Panc1 (cell line): ENCODE results near the gene NPAS3. TPM values are rescaled to one million over a fixed set of nuclear protein-coding genes. Genes with fewer than 3 reads are reported as not detected.

ENCODE experiments used
- ATAC-seq: fragments of 200-7000 bp; cut with Tn5 transposase; 2 replicates; pipeline ENCODE4 v1.9.1; 2020; ENCODE audit warnings: mild to moderate bottlenecking, moderate library complexity
- BruUV-seq: library from RNA; stranded (reverse); fragments of 400-500 nt; replicated peaks from 2 replicates; lab custom pipeline; 2021; lab: Mats Ljungman, UMichigan
- CTCF ChIA-PET: fragments of 300-600 bp; sonication (Branson Sonifier 250); formaldehyde crosslinking; loops from one replicate; lab custom pipeline; 2022; ENCODE audit warnings: antibody characterized with exemption; lab: Charles Lee
- POLR2A ChIA-PET: fragments of 300-600 bp; sonication (Branson Sonifier 250); formaldehyde crosslinking; loops from one replicate; lab custom pipeline; 2022; ENCODE audit warnings: antibody characterized with exemption; lab: Charles Lee
- DNase-seq: peaks from one replicate; pipeline ENCODE4 v3.0.0-alpha.2; 2010; ENCODE audit warnings: low read depth, low spot score
- H3K27ac ChIP-seq: 2 replicates; pipeline ENCODE4 v1.5.1; 2011; ENCODE audit warnings: mild to moderate bottlenecking, low read length, inconsistent platforms
- H3K27me3 ChIP-seq: fragments of 200-500 bp; sonication (Bioruptor generic); 2 replicates; pipeline ENCODE4 v1.6.0; 2014; ENCODE audit warnings: low read length, inconsistent platforms; ENCODE audit not compliant: control insufficient read depth, insufficient read depth
- H3K36me3 ChIP-seq: fragments of 200-500 bp; sonication (Bioruptor generic); 2 replicates; pipeline ENCODE4 v1.5.1; 2014; ENCODE audit warnings: inconsistent platforms, mild to moderate bottlenecking, low read length, moderate library complexity; ENCODE audit not compliant: control insufficient read depth, insufficient read depth
- H3K4me1 ChIP-seq: 2 replicates; pipeline ENCODE4 v1.5.1; 2011; ENCODE audit warnings: inconsistent platforms, mild to moderate bottlenecking, low read length, moderate library complexity; ENCODE audit not compliant: control insufficient read depth, insufficient read depth
- H3K4me3 ChIP-seq, 2 experiments: 2 replicates each; pipeline ENCODE4 v1.5.1; 2011 to 2012; ENCODE audit warnings: low read depth in 2 of 2, low read length in 2 of 2, mild to moderate bottlenecking in 2 of 2, inconsistent platforms in 1 of 2, moderate library complexity in 1 of 2
- H3K9me3 ChIP-seq: fragments of 200-500 bp; sonication (Bioruptor generic); 2 replicates; pipeline ENCODE4 v1.5.1; 2014; ENCODE audit warnings: low read depth, mild to moderate bottlenecking, inconsistent platforms, low read length, moderate library complexity; ENCODE audit not compliant: control insufficient read depth, insufficient read depth
- POLR2AphosphoS5 ChIP-seq: IDR thresholded peaks from 2 replicates; pipeline ENCODE4 v1.6.1; 2012; ENCODE audit warnings: mild to moderate bottlenecking, low read depth, low read length, moderate library complexity
- SIN3A ChIP-seq: IDR thresholded peaks from 2 replicates; pipeline ENCODE4 v1.6.1; 2012; ENCODE audit warnings: low read depth, mild to moderate bottlenecking, low read length, moderate library complexity, borderline replicate concordance; ENCODE audit not compliant: insufficient read depth
- TCF7L2 ChIP-seq: IDR thresholded peaks from 2 replicates; pipeline ENCODE4 v1.6.1; 2011; ENCODE audit warnings: mild to moderate bottlenecking, low read depth, low read length, inconsistent platforms
- in situ Hi-C: cut with HindIII; loops from 2 replicates; pipeline ENCODE4 v1.10.0; 2016; ENCODE audit warnings: low sequenced_read_pairs, low pct_unique_long_range_greater_than_20kb
- intact Hi-C: fragments of 100-400 bp; cut with micrococcal nuclease; formaldehyde crosslinking; loops from one replicate; pipeline ENCODE4 v1.10.0; 2022; ENCODE audit not compliant: unreplicated experiment
- total RNA-seq: library from RNA; stranded (reverse); gene quantifications from one replicate; pipeline ENCODE4 v1.2.1, GENCODE V29; 2021; ENCODE audit not compliant: unreplicated experiment
- TF ChIP-seq, protein P1 (sequence below): fragments of 450-650 bp; IDR thresholded peaks from 2 replicates; pipeline ENCODE4 v1.5.1; 2017; ENCODE audit warnings: mild to moderate bottlenecking
- TF ChIP-seq, protein P2 (sequence below), 2 experiments: IDR thresholded peaks; 2 replicates each; pipeline ENCODE4 v1.6.1; 2011 to 2012; ENCODE audit warnings: low read depth in 2 of 2, control low read depth in 1 of 2, low read length in 1 of 2, mild to moderate bottlenecking in 1 of 2, moderate library complexity in 1 of 2; ENCODE audit not compliant: insufficient read depth in 1 of 2

Gene NPAS3
- total RNA-seq, 1 experiment from 2014 or later: 0.23 TPM

DNA sequence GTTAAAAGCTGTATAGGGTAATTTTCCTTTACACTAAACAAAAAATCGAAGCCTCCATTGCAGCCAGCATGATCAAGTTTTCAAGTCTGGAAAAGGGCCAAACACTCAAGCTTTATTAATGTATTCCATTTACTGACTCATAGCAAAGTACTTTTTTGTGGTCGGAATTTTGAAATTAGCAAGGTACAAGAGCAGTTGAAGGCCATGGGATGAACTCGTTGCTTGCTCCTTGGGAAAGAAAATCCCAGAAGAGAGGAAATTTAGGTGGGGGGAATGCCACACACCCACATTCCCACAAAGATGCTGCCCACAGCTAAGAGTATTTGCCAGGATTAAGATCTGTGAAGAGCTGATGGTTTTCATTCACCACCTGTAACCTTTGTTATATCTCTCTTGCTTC is 678.5 kb downstream of the NPAS3 start:
- H3K27ac ChIP-seq: no peak overlapping the region
- CTCF ChIA-PET: no interaction called here
- ATAC-seq: no peak
- no peaks in the 10 kb centered on the region for H3K9me3 ChIP-seq
- H3K27me3 ChIP-seq: no peaks in the 10 kb centered on the region
- POLR2A ChIA-PET: no interaction called here
- intact Hi-C loops (no loop called here), in situ Hi-C loops (no loop called here)
- no TSS peak for BruUV-seq
- TF ChIP-seq SIN3A (no peak), POLR2AphosphoS5 (no peak), TCF7L2 (no peak)
- TF ChIP-seq, protein P1, sequence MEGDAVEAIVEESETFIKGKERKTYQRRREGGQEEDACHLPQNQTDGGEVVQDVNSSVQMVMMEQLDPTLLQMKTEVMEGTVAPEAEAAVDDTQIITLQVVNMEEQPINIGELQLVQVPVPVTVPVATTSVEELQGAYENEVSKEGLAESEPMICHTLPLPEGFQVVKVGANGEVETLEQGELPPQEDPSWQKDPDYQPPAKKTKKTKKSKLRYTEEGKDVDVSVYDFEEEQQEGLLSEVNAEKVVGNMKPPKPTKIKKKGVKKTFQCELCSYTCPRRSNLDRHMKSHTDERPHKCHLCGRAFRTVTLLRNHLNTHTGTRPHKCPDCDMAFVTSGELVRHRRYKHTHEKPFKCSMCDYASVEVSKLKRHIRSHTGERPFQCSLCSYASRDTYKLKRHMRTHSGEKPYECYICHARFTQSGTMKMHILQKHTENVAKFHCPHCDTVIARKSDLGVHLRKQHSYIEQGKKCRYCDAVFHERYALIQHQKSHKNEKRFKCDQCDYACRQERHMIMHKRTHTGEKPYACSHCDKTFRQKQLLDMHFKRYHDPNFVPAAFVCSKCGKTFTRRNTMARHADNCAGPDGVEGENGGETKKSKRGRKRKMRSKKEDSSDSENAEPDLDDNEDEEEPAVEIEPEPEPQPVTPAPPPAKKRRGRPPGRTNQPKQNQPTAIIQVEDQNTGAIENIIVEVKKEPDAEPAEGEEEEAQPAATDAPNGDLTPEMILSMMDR: no peak
- TF ChIP-seq, protein P2, sequence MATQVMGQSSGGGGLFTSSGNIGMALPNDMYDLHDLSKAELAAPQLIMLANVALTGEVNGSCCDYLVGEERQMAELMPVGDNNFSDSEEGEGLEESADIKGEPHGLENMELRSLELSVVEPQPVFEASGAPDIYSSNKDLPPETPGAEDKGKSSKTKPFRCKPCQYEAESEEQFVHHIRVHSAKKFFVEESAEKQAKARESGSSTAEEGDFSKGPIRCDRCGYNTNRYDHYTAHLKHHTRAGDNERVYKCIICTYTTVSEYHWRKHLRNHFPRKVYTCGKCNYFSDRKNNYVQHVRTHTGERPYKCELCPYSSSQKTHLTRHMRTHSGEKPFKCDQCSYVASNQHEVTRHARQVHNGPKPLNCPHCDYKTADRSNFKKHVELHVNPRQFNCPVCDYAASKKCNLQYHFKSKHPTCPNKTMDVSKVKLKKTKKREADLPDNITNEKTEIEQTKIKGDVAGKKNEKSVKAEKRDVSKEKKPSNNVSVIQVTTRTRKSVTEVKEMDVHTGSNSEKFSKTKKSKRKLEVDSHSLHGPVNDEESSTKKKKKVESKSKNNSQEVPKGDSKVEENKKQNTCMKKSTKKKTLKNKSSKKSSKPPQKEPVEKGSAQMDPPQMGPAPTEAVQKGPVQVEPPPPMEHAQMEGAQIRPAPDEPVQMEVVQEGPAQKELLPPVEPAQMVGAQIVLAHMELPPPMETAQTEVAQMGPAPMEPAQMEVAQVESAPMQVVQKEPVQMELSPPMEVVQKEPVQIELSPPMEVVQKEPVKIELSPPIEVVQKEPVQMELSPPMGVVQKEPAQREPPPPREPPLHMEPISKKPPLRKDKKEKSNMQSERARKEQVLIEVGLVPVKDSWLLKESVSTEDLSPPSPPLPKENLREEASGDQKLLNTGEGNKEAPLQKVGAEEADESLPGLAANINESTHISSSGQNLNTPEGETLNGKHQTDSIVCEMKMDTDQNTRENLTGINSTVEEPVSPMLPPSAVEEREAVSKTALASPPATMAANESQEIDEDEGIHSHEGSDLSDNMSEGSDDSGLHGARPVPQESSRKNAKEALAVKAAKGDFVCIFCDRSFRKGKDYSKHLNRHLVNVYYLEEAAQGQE (IDR thresholded peaks at IDR 0.05; ENCODE audit: insufficient read depth in 1 of 2, low read depth in 2 of 2, low read length in 1 of 2): no peak
- H3K36me3 ChIP-seq: no peaks in the 10 kb centered on the region
- H3K4me1 ChIP-seq: no peaks in the 10 kb centered on the region
- DNase-seq: no peak
- H3K4me3 ChIP-seq: no peak overlapping the region

DNA sequence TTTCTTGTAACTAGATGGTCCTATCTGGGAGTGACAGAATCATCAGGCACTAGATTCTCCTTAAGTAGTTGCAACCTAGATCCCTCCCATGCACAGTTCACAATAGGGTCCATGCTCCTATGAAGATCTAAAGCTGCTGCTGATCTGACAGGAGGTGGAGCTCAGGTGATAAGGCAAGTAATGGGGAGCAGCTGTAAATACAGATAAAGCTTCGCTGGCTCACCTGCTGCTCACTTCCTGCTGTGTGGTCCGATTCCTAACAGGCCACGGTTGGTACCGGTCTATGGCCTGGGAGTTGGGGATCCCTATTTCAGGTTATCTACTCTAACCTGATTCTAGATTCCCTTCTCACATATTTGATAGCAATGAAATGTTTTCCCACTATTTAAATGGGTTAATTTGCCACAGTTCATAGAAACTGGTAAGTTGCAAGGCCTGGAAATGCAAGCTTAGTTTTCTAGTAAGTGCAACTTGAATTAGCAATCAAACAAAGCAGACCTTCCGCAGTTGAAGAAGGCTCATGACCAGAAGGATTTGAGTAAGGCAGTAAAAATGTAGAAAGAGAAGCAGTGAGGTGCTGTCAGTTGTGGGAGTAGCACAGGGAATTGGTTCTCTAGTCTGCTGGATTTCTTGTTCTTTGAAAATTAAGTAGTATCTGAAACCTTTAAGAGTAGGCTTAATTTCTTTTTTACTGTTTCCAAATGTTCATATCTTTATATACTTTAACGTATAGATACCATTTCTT is 679.9 kb downstream of the NPAS3 start:
- no TSS peak for BruUV-seq
- Histone ChIP-seq H3K4me1 (no peaks in the 10 kb centered on the region), H3K9me3 (no peaks in the 10 kb centered on the region), H3K27ac (no peak overlapping the region), H3K27me3 (no peaks in the 10 kb centered on the region), H3K36me3 (no peaks in the 10 kb centered on the region), H3K4me3 (no peak overlapping the region)
- TF ChIP-seq SIN3A: no peak
- TF ChIP-seq, protein P2 (IDR thresholded peaks at IDR 0.05; ENCODE audit: insufficient read depth in 1 of 2, low read depth in 2 of 2, low read length in 1 of 2): no peak
- intact Hi-C loops (no loop called here), in situ Hi-C loops (no loop called here)
- CTCF ChIA-PET: no interaction called here
- POLR2A ChIA-PET: no interaction called here
- no peak for DNase-seq
- no peak for ATAC-seq
